HepG2 (cell line): ENCODE results near the gene ARFGAP1. TPM values are rescaled to one million over a fixed set of nuclear protein-coding genes. Genes with fewer than 3 reads are reported as not detected.

Experiments
- ETV5 ChIP-seq: IDR thresholded peaks from 2 replicates; pipeline ENCODE4 v1.6.1; 2018; ENCODE audit warnings: missing biosample characterization, missing genetic modification reagents, inconsistent platforms, borderline replicate concordance
- GTF3A ChIP-seq: sonication (generic); formaldehyde crosslinking; conservative IDR thresholded peaks from 2 replicates; pipeline ENCODE4 v1.4.0; 2020; ENCODE audit warnings: mild to moderate bottlenecking, missing genetic modification reagents
- KLF16 ChIP-seq, 2 experiments: sonication (generic) in 1 of 2; formaldehyde crosslinking in 1 of 2; IDR thresholded peaks; 2 replicates each; pipeline versions ENCODE4 v1.6.1 to v1.8.0; 2016 to 2023; ENCODE audit warnings: missing genetic modification reagents in 2 of 2, missing compliant biosample characterization in 1 of 2
- NR2F6 ChIP-seq, 2 experiments: IDR thresholded peaks; 2 replicates each; pipeline ENCODE4 v1.6.1; 2016; ENCODE audit warnings: antibody characterized with exemption in 1 of 2, mild to moderate bottlenecking in 1 of 2
- POGZ ChIP-seq: sonication (generic); formaldehyde crosslinking; IDR thresholded peaks from 2 replicates; pipeline ENCODE4 v1.4.0; 2020; ENCODE audit warnings: mild to moderate bottlenecking, missing genetic modification reagents
- RNF2 ChIP-seq: fragments of 450-650 bp; conservative IDR thresholded peaks from 2 replicates; pipeline ENCODE4 v1.6.1; 2016; ENCODE audit warnings: low read depth
- SRY ChIP-seq: sonication (generic); formaldehyde crosslinking; IDR thresholded peaks from 2 replicates; pipeline ENCODE4 v1.8.0; 2022; ENCODE audit warnings: mild to moderate bottlenecking, missing genetic modification reagents
- ZFX ChIP-seq: sonication (generic); formaldehyde crosslinking; IDR thresholded peaks from 2 replicates; pipeline ENCODE4 v1.4.0; 2020; ENCODE audit warnings: mild to moderate bottlenecking, low read depth, missing genetic modification reagents, moderate library complexity
- ZMYM3 ChIP-seq: sonication (generic); formaldehyde crosslinking; IDR thresholded peaks from 2 replicates; pipeline ENCODE4 v1.5.1; 2020; ENCODE audit warnings: mild to moderate bottlenecking, missing genetic modification reagents
- ZMYM4 ChIP-seq: sonication (generic); formaldehyde crosslinking; IDR thresholded peaks from 2 replicates; pipeline ENCODE4 v1.8.1; 2023; ENCODE audit warnings: mild to moderate bottlenecking, missing genetic modification reagents
- ZNF253 ChIP-seq: sonication (generic); formaldehyde crosslinking; IDR thresholded peaks from 2 replicates; pipeline ENCODE4 v1.8.0; 2022; ENCODE audit warnings: mild to moderate bottlenecking, missing genetic modification reagents, borderline replicate concordance
- ZNF263 ChIP-seq: sonication (generic); formaldehyde crosslinking; IDR thresholded peaks from 2 replicates; pipeline ENCODE4 v1.4.0; 2020; ENCODE audit warnings: missing genetic modification reagents
- ZNF563 ChIP-seq: sonication (generic); formaldehyde crosslinking; IDR thresholded peaks from 2 replicates; pipeline ENCODE4 v1.8.0; 2022; ENCODE audit warnings: mild to moderate bottlenecking, moderate library complexity, missing genetic modification reagents
- ZNF772 ChIP-seq: sonication (generic); formaldehyde crosslinking; IDR thresholded peaks from 2 replicates; pipeline ENCODE4 v1.5.0; 2020; ENCODE audit warnings: mild to moderate bottlenecking, missing genetic modification reagents
- ZNF883 ChIP-seq: sonication (generic); formaldehyde crosslinking; IDR thresholded peaks from 2 replicates; pipeline ENCODE4 v1.5.1; 2020; ENCODE audit warnings: mild to moderate bottlenecking, missing genetic modification reagents; ENCODE audit errors: not compliant biosample characterization
- polyA plus RNA-seq, 8 experiments: library from polyadenylated mRNA; depleted of rRNA in 3 of 8; stranded (reverse) in 7 of 8; unstranded in 1 of 8; fragments of >200 nt; fragmentation: Illumina TruSeq in 4 of 8; extraction: Trizol in 4 of 8; gene quantifications; 2 replicates each; pipeline versions ENCODE4 v1.2.1 to v1.2.3, GENCODE V29; 2011 to 2016; ENCODE audit warnings: low read depth in 4 of 8, missing spikeins in 1 of 8, mixed read lengths in 1 of 8; ENCODE audit not compliant: insufficient read depth in 1 of 8
- total RNA-seq, 5 experiments: library from RNA; depleted of rRNA; stranded (reverse); fragments of >200 nt; fragmentation: Illumina TruSeq; extraction: Trizol; gene quantifications; 2 replicates each; pipeline ENCODE4 v1.2.3, GENCODE V29; 2016; ENCODE audit warnings: low read depth in 1 of 5
- TF ChIP-seq, protein P1 (sequence below): sonication (generic); formaldehyde crosslinking; IDR thresholded peaks from 2 replicates; pipeline ENCODE4 v1.5.0; 2020; ENCODE audit warnings: missing genetic modification reagents, mild to moderate bottlenecking, borderline replicate concordance
- TF ChIP-seq, protein P2 (sequence below): sonication (generic); formaldehyde crosslinking; IDR thresholded peaks from 2 replicates; pipeline ENCODE4 v1.5.0; 2020; ENCODE audit warnings: mild to moderate bottlenecking, missing genetic modification reagents
- TF ChIP-seq, protein P3 (sequence below): IDR thresholded peaks from 2 replicates; pipeline ENCODE4 v1.6.1; 2012; ENCODE audit warnings: inconsistent platforms
- TF ChIP-seq, protein P4 (sequence below): sonication (generic); IDR thresholded peaks from 2 replicates; pipeline ENCODE4 v1.6.1; 2016; ENCODE audit warnings: low read depth, borderline replicate concordance
- TF ChIP-seq, protein P5 (sequence below): sonication (generic); formaldehyde crosslinking; IDR thresholded peaks from 2 replicates; pipeline ENCODE4 v1.5.0; 2020; ENCODE audit warnings: mild to moderate bottlenecking, missing genetic modification reagents, borderline replicate concordance
- TF ChIP-seq, protein P6 (sequence below): sonication (generic); formaldehyde crosslinking; IDR thresholded peaks from 2 replicates; pipeline ENCODE4 v1.8.0; 2022; ENCODE audit warnings: missing genetic modification reagents, low read depth, mild to moderate bottlenecking, borderline replicate concordance

The ARFGAP1 gene
- total and polyA plus RNA-seq, 2 of the 13 experiments (the other 11 are each of a cell fraction or from before 2014, with no cell fraction given) = 132 TPM

DNA sequence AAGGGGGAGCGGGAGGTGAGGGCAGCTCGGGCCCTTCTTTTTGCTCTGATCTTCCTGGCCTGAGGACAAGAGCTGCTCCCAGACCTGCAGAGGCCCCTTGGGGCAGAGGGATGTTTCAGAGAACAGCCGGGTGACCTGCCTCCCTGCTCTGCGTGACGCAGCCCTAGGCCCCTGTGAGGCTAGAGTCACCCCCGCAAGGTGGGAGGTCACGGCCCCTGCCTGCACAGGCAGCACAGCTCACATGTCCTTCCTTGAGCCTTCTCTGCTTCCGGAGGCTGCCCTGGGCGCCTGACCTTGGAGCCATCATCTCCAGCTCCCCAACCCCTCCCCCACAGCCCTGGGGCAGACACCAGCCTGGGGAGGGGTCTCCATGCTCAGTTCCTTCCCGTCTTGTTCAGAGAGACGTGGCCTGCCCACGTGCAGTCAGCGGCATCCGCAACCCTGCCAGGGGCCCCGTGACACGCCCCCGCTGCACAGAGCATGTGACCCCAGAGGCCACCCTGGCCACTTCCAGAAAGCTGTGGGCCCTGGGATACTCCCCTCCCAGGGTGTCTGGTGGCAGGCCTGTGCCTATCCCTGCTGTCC is 37.1 kb upstream of the ARFGAP1 start, which contains the start of gene BIRC7 (continued):
- TF ChIP-seq, protein P1, sequence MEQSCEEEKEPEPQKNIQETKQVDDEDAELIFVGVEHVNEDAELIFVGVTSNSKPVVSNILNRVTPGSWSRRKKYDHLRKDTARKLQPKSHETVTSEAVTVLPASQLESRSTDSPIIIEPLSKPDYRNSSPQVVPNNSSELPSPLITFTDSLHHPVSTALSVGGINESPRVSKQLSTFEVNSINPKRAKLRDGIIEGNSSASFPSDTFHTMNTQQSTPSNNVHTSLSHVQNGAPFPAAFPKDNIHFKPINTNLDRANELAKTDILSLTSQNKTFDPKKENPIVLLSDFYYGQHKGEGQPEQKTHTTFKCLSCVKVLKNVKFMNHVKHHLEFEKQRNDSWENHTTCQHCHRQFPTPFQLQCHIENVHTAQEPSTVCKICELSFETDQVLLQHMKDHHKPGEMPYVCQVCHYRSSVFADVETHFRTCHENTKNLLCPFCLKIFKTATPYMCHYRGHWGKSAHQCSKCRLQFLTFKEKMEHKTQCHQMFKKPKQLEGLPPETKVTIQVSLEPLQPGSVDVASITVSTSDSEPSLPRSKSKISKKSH = 0 out of 2 replicates have a peak, but pooled peaks have one; percentile 18
- peak in 1 of 2 experiments; percentile 45; a peak in 1 of 4 replicates for TF ChIP-seq KLF16 (CRISPR knock-in tag; IDR thresholded peaks at IDR 0.05)
- no peak for TF ChIP-seq ZMYM4 (CRISPR knock-in tag)
- TF ChIP-seq, protein P2, sequence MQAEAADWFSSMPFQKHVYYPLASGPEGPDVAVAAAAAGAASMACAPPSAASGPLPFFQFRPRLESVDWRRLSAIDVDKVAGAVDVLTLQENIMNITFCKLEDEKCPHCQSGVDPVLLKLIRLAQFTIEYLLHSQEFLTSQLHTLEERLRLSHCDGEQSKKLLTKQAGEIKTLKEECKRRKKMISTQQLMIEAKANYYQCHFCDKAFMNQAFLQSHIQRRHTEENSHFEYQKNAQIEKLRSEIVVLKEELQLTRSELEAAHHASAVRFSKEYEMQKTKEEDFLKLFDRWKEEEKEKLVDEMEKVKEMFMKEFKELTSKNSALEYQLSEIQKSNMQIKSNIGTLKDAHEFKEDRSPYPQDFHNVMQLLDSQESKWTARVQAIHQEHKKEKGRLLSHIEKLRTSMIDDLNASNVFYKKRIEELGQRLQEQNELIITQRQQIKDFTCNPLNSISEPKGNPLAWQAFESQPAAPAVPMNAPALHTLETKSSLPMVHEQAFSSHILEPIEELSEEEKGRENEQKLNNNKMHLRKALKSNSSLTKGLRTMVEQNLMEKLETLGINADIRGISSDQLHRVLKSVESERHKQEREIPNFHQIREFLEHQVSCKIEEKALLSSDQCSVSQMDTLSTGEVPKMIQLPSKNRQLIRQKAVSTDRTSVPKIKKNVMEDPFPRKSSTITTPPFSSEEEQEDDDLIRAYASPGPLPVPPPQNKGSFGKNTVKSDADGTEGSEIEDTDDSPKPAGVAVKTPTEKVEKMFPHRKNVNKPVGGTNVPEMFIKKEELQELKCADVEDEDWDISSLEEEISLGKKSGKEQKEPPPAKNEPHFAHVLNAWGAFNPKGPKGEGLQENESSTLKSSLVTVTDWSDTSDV (CRISPR knock-in tag) = 0 out of 2 replicates have a peak, but pooled peaks have one; percentile 25
- TF ChIP-seq ZNF563 (CRISPR knock-in tag) = peak; percentile 50; the same call in 1 of the 2 replicates
- TF ChIP-seq, protein P3, sequence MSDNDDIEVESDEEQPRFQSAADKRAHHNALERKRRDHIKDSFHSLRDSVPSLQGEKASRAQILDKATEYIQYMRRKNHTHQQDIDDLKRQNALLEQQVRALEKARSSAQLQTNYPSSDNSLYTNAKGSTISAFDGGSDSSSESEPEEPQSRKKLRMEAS = peak; percentile 84
- TF ChIP-seq, protein P4, sequence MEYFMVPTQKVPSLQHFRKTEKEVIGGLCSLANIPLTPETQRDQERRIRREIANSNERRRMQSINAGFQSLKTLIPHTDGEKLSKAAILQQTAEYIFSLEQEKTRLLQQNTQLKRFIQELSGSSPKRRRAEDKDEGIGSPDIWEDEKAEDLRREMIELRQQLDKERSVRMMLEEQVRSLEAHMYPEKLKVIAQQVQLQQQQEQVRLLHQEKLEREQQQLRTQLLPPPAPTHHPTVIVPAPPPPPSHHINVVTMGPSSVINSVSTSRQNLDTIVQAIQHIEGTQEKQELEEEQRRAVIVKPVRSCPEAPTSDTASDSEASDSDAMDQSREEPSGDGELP = peak; percentile 47; the same call in 1 of the 2 replicates
- peak; percentile 63; the same call in 1 of the 2 replicates for TF ChIP-seq SRY
- peak; percentile 62; the same call in 1 of the 2 replicates for TF ChIP-seq RNF2
- 0 out of 2 replicates have a peak, but pooled peaks have one; percentile 10 for TF ChIP-seq ZMYM3 (CRISPR knock-in tag)
- peak; percentile 52 for TF ChIP-seq ZFX
- peak; percentile 22; the same call in 1 of the 2 replicates for TF ChIP-seq POGZ
- TF ChIP-seq, protein P5, sequence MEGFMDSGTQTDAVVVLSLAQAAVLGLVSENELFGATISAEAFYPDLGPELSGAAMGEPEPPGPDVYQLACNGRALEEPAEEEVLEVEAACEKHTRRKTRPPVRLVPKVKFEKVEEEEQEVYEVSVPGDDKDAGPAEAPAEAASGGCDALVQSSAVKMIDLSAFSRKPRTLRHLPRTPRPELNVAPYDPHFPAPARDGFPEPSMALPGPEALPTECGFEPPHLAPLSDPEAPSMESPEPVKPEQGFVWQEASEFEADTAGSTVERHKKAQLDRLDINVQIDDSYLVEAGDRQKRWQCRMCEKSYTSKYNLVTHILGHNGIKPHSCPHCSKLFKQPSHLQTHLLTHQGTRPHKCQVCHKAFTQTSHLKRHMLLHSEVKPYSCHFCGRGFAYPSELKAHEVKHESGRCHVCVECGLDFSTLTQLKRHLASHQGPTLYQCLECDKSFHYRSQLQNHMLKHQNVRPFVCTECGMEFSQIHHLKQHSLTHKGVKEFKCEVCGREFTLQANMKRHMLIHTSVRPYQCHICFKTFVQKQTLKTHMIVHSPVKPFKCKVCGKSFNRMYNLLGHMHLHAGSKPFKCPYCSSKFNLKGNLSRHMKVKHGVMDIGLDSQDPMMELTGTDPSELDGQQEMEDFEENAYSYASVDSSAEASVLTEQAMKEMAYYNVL (CRISPR knock-in tag) = peak; percentile 70
- TF ChIP-seq GTF3A = no peak
- TF ChIP-seq ZNF883 = peak; percentile 43
- TF ChIP-seq ZNF263 = peak; percentile 57; the same call in 1 of the 2 replicates
- peak; percentile 75 for TF ChIP-seq NR2F6 (IDR thresholded peaks at IDR 0.05)
- peak; percentile 81 for TF ChIP-seq NR2F6 (CRISPR knock-in tag; IDR thresholded peaks at IDR 0.05)
- TF ChIP-seq ZNF253 (CRISPR knock-in tag) = 0 out of 2 replicates have a peak, but pooled peaks have one; percentile 15
- TF ChIP-seq, protein P6, sequence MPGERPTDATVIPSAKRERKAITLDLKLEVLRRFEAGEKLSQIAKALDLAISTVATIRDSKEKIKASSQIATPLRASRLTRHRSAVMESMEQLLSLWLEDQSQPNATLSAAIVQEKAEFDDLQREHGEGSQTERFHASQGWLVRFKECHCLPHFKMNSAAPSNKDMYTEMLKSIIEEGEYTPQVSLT (CRISPR knock-in tag) = no peak
- peak; percentile 85; the same call in 1 of the 2 replicates for TF ChIP-seq ETV5 (CRISPR knock-in tag)
- peak; percentile 49; the same call in 1 of the 2 replicates for TF ChIP-seq ZNF772 (CRISPR knock-in tag)
